Hematopoietic multipotent progenitor cell treated with erythropoietin and hydrocortisone succinate and interleukin-3 and kit ligand, for 15 days (in vitro differentiated cells): ENCODE measurements around the gene INPP5B.
"Not testable (repeated sequence)": the region's sequence is repeated elsewhere in the genome, so short reads cannot be mapped to it uniquely, and the experiment has no call there.

ENCODE experiments used
- DNase-seq: peaks from one replicate; pipeline ENCODE4 v3.0.0-alpha.2; 2015; ENCODE audit warnings: low spot score

The INPP5B gene

GRCh38 chr1:37914719-37915475, 32.0 kb downstream of the INPP5B start:
- no peak for DNase-seq

GRCh38 chr1:37911478-37911877, 35.4 kb downstream of the INPP5B start:
- not testable (repeated sequence) for DNase-seq

- not testable (repeated sequence) for DNase-seq
Observed at GRCh38 chr1:37910886-37911285, 36.0 kb downstream of the INPP5B start.

- DNase-seq: not testable (repeated sequence)
Observed at GRCh38 chr1:37908531-37908930, 38.3 kb downstream of the INPP5B start.

GRCh38 chr1:37907416-37908125, 39.3 kb downstream of the INPP5B start:
- not testable (repeated sequence) for DNase-seq

- not testable (repeated sequence) for DNase-seq
Observed at GRCh38 chr1:37906591-37906990, 40.3 kb downstream of the INPP5B start.

GRCh38 chr1:37905727-37906126, 41.1 kb downstream of the INPP5B start:
- no peak for DNase-seq

- not testable (repeated sequence) for DNase-seq
Observed at GRCh38 chr1:37903921-37904320, 42.9 kb downstream of the INPP5B start.

GRCh38 chr1:37902983-37903382, 43.9 kb downstream of the INPP5B start:
- no peak for DNase-seq

- no peak for DNase-seq
Observed at GRCh38 chr1:37901893-37902225, 45.0 kb downstream of the INPP5B start.

GRCh38 chr1:37901191-37901892, 45.5 kb downstream of the INPP5B start:
- DNase-seq: no peak

- DNase-seq: not testable (repeated sequence)
Observed at GRCh38 chr1:37897563-37897962, 49.3 kb downstream of the INPP5B start.

- no peak for DNase-seq
Observed at GRCh38 chr1:37893673-37894072, 53.2 kb downstream of the INPP5B start.

GRCh38 chr1:37892151-37893047, 54.5 kb downstream of the INPP5B start:
- no peak for DNase-seq

GRCh38 chr1:37890378-37891014, 56.4 kb downstream of the INPP5B start:
- DNase-seq: peak; percentile 65

- no peak for DNase-seq
Observed at GRCh38 chr1:37888022-37888700, 58.7 kb downstream of the INPP5B start.

- DNase-seq: no peak
Observed at GRCh38 chr1:37884145-37884544, 62.7 kb downstream of the INPP5B start.

- no peak for DNase-seq
Observed at GRCh38 chr1:37883671-37884070, 63.2 kb downstream of the INPP5B start.

- no peak for DNase-seq
Observed at GRCh38 chr1:37879865-37880264, 67.0 kb downstream of the INPP5B start.

GRCh38 chr1:37878071-37878470, 68.8 kb downstream of the INPP5B start:
- DNase-seq: no peak

GRCh38 chr1:37875833-37876232, 71.0 kb downstream of the INPP5B start:
- no peak for DNase-seq
